Endometrial microvascular endothelial cells (primary cell): Measurements from ENCODE around the gene OBP2B. TPM values are rescaled to one million over a fixed set of nuclear protein-coding genes. Genes with fewer than 3 reads are reported as not detected.
"Not testable (repeated sequence)": the region's sequence is repeated elsewhere in the genome, so short reads cannot be mapped to it uniquely, and the experiment has no call there.

Source experiments
- in situ Hi-C: cut with HindIII; loops from 2 replicates; pipeline ENCODE4 v1.10.0; 2017; ENCODE audit warnings: low sequenced_read_pairs, low pct_unique_long_range_greater_than_20kb; ENCODE audit errors: inconsistent ontology term
- total RNA-seq: library from RNA; depleted of rRNA; stranded (reverse); fragments of >200 nt; gene quantifications from one replicate; pipeline ENCODE4 v1.2.3, GENCODE V29; 2015; ENCODE audit errors: inconsistent ontology term

Gene OBP2B, protein sequence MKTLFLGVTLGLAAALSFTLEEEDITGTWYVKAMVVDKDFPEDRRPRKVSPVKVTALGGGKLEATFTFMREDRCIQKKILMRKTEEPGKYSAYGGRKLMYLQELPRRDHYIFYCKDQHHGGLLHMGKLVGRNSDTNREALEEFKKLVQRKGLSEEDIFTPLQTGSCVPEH
- total RNA-seq: not detected

DNA sequence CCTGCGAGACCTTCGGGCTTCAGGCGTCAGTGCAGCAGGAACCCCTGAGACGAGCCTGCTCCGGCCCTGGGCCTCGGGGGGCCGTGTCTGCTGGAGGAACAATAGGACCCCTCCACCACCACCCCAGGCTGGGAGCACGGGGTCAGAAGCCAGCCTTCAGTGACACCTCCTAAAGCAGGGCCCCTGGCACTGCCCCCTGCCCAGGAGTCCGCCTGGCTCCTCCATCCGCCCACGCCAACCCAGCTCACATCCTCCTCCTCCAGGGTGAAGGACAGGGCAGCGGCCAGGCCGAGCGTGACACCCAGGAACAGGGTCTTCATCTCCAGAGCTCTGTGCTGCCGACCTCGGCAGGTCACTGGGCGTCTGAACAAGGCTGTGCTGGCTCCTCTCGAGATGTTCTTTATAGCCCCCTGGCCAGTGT is at the start of gene OBP2B:
OBP2B (minus strand) TSS at position 371 of the 421 bp plus-strand sequence; CDS start at position 320, 51 bp downstream.
- in situ Hi-C loops: not testable (repeated sequence)

DNA sequence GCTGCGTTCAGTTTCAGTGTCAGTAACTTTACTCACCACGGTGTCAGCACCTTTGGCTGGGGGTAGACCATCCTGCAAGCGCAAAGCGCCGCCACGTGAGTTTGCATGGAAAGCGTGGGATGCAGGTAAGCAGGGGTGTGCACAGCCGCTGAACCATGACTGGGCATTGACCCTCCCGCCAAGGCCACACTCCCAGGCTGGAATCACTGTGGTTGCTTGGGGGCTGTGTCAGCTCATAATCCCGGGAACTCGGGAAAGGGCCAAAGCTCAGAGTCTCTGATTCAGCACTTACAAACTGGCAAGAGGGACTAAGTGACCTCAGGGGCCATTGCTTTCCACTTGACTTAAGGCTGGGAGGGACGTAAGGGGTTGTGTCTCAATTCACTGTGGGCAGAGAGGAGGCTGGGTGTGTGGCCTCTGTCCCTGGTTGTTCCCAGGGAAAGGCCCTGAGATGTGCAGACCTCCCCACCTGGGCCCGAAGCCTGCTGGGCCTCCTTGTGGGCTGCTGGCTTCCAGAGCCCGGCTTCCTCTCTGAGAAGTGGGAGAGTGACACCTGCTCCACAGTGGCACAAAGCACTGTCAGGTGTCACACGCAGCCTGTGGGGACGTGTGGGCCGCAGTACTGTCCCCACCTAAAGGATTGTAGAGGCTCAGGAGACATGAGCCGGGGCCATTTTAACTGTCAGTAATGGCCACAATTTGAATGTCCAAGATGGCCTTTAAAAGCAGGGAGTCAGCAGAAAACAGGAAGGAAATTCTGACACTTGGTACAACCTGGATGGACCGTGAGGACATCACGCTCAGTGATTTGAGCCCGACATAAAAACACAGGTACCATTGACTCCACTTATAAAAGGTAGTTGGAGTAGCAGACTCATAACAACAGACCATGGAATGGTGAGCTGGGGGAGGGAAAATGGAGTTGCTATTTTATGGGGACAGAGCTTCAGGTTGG is 49.3 kb upstream of the OBP2B start:
- in situ Hi-C loops: no loop called here

DNA sequence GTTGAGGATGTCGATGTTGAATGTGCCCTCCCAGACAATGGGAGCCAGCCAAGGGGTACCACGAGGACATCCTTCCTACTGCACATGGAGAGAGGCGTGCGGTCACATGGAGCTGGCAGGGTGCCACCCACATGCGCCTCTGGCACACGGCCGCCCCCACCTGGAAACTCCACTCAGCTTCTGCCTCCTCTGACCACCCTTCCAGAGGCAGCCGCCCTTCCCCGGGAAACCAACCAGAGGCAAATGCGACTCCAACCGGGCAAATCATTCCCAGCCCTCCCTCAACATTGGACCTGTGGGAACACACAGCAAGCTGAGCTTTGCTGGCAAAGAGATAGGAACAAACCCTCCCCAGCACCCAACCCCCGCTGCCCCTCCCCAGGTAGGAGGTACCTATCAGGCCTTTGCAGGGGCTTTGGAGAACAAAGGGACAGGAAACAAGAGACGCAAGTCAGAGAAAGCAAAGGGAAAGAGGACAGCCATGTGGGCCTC is 48.5 kb upstream of the OBP2B start:
- in situ Hi-C loops: no loop called here

DNA sequence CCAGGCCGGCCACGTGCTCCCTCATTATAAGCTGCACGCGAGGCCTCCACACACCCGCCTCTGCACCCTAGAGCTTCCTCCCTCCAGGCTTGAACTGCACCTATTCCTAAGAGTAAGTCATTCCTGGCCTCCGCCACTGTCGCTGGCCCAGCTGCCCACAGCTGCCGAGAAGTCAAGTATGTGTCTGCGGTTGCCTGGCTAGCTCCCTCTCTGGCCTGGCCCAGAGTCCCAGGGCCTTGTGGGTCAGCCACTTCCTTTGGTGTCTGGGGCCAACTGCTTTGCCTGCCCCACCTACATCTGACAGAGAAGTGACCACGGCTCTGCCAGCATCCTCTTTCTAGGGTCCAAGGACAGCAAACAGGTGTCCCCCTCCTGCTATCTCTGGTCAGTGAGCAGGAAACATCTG is 47.6 kb upstream of the OBP2B start:
- in situ Hi-C loops: no loop called here

DNA sequence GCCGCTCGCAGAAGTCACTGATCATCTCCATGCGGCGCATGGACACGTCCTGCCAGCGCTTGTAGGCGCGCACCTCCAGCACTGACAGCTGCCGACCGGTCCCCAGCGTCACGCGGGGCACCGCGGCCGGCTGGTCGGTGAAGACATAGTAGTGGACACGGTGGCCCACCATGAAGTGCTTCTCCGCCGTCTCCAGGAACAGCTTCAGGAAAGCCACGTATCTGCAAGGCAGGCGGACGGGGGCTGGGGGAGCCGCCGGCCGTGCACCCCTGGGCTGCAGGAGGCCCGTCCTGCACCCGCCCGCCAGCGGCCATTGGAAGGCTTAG is 47.0 kb upstream of the OBP2B start:
- in situ Hi-C loops: no loop called here

DNA sequence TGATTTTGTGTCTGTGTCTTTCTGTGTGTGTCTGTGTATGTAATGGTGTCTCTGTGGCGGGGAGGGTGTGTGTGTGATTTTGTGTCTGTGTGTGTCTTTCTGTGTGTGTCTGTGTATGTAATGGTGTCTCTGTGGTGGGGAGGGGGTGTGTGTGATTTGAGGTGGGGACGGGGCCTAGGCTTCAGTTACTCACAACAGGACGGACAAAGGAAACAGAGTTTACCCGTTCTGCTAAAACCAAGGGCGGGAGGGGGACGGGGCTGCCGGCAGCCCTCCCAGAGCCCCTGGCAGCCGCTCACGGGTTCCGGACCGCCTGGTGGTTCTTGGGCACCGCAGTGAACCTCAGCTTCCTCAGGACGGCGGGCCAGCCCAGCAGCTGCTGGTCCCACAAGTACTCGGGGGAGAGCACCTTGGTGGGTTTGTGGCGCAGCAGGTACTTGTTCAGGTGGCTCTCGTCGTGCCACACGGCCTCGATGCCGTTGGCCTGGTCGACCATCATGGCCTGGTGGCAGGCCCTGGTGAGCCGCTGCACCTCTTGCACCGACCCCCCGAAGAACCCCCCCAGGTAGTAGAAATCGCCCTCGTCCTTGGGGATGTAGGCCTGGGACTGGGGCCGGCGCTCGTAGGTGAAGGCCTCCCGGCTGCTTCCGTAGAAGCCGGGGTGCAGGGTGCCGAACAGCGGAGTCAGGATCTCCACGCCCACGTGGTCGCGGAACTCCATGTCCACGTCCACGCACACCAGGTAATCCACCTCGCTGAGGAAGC is 46.5 kb upstream of the OBP2B start:
- in situ Hi-C loops: no loop called here

DNA sequence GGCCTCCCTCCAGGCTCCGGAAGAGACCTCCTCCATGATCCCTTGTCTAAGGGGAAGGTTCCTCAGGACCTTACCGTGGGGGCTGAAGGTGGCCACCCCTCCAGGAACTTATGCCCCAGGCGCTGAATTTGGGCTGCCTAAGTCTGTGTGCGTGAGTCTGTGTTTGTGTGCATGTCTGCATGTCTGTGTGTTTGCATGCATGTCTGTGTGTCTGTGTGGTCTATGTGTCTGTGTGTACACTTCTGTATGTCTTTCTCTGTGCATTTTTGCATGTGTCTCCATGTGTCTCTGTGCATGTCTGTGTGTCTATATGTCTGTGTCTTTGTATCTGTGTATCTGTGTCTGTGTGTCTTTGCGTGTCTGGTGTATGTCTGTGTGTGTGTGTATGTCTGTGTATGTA is 45.4 kb upstream of the OBP2B start:
- in situ Hi-C loops: no loop called here

DNA sequence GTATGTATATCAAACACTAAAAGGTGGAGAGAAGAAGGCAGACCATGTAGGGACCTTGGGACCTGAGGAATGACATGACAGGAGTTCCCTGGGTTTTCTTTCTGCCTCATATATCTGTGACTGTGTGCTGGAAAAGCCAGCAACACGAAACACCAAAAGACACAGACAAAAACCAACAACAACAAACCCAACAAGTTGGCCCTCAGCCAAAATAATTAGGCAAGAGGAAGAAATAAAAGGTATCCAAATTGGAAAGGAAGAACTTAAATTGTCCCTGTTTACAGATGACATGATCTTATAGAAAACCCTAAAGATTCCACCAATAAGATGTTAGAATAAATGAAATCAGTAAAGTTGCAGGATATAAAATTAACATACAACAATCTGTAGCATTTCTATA is 44.2 kb upstream of the OBP2B start:
- in situ Hi-C loops: no loop called here

DNA sequence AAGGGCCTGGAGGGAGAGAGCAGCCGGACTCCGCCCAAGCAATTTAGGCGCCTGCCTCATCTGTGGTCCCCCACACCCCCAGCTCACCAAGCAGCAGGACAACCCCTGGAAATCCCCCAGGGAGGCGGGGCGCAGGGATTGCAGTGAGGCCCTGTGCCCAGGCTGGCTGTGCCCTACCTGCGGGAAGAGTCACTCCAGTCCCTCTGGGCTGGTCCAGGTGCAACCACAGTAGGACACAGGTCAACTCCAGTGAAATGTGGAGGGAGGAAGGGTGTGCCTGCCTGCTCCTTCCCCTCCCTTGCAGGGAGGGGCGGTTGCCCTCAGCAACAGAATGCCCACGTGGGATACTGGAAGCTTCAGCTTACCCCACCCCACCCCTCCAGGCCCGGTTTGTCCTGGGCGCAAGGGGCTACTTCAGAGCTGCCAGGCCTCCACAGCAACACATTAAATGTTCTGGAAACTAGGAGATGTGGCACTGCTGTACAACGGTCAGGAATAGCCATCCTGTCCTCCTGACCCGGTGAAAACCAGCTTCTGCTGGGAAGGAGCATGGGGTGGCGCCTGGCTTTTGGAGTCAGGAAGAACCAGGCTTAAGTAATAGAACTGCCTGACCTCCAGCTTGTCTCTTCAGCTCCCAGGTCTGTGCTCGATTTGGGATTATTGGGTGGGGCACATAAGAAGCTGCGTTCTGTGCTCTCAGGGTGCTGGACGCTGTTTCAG is 43.4 kb upstream of the OBP2B start:
- in situ Hi-C loops: no loop called here

DNA sequence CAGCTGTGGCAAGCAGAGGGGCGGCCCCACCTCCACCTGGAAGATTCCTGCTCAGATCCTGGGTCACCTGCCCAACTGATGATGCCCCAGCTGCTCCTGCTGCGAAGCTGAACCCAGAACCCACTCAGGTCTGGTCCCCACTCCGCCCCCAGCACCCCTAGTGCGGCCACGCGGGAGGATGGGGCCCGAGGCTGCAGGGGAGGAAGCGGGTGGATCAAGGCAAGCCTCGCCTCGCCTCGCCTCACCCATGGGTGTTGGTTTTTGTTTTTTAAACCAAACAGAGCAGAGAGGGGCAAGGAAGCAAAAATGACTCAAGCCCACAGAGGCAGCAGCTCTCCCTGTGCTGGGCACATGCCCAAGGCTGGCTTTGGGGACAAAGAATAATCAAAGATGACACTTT is 42.7 kb upstream of the OBP2B start:
- in situ Hi-C loops: no loop called here

DNA sequence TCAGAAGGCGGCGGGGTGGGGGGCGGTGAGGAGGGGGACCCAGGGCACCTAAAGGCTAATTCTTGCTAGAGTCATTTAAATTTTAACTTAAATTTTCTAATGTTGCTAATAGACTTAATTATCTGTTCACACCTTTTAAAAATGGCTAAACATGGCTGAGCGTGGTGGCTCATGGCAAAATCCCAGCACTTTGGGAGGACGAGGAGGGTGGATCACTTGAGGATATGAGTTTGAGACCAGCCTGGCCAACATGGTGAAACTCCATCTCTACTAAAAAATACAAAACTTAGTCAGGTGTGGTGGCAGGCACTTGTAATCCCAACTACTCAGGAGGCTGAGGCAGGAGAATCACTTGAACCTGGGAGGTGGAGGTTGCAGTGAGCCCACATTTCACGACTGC is 42.2 kb upstream of the OBP2B start:
- in situ Hi-C loops: not testable (repeated sequence)

DNA sequence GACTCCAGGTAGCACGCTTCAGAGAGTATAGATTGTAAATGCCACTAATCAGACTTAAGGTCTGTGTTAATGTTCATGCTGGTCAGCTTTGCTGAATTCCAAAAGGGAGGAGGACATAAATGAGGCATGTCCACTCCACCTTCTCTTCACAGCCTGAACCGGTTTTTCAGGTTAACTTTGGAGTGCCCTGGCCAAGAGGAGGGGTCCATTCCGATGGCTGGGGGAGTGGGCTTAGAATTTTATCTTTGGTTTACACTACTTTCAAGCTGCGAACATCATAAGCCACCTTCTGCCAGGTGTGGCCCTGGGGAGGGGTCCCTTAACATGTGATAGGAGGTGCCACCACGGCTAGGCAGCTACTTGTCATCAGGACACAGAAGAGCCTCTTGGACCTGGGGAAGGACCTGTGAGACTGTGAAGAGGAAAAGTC is 41.7 kb upstream of the OBP2B start:
- in situ Hi-C loops: no loop called here

DNA sequence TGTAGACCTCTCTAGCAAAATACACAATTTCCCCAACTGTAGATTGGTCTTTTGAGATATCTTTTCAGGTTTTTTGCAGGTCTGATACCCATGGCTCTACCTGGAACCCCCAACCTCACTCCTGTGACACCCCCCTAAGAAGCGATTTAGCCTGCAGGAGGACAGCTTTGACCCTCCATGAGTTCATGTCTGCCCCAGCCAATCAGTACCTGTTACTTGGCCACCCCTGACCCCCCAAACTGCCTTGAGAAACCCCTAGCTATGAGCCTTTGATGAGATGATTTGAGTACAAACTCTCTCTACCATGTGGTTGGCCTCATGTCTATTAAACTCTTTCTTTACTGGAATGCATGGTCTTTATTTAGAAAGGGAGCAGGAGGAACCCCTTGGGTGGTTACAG is 40.3 kb upstream of the OBP2B start:
- in situ Hi-C loops: no loop called here

DNA sequence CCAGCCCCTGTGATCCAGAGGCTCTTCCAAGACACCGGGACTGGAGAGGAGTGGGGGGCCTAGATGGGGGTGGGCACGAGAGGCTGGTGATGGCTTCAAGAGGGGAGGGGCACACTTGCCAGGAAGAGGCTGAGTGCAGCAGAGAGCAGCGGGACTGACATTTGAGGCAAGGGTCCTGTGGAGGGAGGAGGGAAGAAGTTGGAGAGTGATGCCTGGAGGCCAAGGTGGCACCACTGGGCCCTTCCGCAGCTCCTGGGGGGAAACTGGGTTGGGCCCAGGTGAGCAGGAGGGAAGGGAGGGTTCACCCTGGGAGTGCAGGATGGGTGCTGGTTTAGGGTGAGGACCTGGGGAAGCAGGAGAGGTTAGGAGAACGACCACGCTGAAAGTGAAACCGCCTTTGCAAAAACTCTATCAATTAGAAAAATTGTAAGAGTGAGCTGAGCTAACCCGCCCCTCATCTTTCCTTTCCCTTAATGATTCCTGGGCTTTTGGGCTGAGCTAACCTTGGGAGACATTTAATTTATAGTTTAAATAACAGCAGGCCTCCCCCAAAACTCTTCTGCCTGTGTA is 39.8 kb upstream of the OBP2B start:
- in situ Hi-C loops: no loop called here

DNA sequence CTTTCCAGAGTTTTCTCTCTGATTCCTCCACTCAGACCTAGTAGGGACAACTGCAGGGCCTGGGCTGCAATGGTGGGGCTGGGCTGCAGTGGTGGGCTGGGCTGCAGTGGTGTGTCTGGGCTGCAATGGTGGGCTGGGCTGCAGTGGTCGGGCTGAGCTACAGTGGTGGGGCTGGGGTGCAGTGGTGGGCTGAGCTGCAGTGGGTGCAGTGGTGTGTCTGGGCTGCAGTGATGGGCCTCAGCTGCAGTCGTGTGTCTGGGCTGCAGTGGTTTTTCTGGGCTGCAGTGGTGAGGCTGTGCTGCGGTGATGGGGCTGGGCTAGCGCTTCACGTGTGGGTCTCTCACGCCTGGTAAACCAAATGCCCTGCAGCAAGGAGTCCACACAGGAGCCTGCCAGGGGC is 38.6 kb upstream of the OBP2B start:
- in situ Hi-C loops: no loop called here

DNA sequence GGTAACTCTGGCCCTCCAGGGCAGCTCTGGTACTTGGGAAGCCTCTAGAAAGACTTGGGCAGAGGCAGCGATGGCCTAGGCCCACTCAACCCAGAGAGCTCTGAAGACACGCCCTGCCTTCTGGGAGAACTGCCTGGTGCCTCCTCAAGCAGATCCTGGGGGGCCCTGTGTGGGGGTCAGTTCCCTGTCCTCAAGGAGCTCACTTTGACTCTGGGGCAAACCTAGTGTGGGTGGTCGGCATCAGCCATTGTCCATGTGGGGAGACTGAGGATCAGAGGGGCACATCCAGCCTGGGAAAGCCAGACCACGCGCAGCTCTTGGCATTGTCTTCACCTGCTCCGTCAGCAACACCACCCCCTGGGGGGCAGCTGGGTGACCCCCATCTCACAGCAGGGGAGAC is 37.9 kb upstream of the OBP2B start:
- in situ Hi-C loops: no loop called here

DNA sequence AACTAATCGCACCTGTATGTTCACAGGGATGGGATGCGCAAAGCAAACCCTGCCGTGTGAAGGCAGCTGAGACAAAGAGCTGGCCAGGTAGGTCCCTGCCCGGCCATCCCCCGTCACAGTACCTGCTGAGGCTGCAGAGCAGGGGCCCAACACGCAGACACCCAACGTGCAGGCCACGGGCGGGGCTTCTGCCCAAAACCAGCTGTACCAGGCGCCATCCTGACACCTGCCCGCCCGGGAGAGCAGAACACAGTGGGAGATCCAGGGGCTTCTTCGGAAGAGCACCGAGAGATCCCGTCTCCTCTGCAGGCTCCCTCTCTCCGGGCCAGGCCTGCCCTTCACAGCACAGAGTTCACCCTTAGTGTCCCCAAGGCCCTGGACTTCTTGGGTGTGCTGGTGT is 37.5 kb upstream of the OBP2B start:
- in situ Hi-C loops: no loop called here

DNA sequence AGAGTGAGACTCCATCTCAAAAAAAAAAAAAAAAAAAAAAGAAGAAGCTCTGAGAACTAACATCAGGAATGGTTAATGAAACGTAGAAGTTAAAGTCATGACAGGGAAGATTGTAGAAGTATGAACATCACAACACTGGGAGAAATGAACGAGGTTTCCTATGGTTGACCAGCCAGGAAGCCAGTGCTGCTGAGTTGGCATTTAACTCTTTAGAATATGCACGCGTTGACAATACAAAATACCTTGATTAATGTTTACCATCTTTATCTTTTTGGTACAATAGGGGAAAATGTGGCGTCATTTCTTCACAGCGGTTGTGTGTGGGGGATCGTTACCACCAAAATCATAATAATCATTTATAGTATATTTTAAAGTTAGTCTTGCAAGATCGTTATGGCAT is 33.9 kb upstream of the OBP2B start:
- in situ Hi-C loops: no loop called here

DNA sequence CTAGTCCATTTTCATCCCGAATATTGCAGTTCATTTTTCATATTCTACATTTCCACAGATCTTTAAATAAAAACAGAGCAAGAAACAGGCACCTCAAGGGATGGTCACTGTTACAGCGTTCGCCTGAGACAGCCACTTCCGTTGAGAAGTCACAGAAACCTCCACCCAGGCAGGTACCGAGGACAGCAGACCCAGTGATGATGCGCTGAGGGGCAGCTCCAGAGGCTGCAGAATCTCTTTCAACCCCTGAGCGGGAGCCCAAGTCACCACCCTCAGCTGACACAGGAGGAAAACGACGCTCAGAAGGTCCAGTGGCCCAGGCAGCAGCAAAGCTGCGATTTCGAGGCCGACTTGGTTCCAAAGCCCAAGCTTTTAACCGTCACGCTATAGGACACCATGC is 33.2 kb upstream of the OBP2B start:
- in situ Hi-C loops: no loop called here
